NCI-H2196 treated with DMSO at 0.1 percent for 48 hours (cell line): Measurements from ENCODE around the gene DSP.
A peak's percentile ranks its signal among the peaks of the same experiment; 100 is the strongest.

Experiments
- DNase-seq: peaks from one replicate; lab custom pipeline; 2025; ENCODE audit not compliant: unreplicated experiment; lab: John Stamatoyannopoulos, UW

Gene DSP

DNA sequence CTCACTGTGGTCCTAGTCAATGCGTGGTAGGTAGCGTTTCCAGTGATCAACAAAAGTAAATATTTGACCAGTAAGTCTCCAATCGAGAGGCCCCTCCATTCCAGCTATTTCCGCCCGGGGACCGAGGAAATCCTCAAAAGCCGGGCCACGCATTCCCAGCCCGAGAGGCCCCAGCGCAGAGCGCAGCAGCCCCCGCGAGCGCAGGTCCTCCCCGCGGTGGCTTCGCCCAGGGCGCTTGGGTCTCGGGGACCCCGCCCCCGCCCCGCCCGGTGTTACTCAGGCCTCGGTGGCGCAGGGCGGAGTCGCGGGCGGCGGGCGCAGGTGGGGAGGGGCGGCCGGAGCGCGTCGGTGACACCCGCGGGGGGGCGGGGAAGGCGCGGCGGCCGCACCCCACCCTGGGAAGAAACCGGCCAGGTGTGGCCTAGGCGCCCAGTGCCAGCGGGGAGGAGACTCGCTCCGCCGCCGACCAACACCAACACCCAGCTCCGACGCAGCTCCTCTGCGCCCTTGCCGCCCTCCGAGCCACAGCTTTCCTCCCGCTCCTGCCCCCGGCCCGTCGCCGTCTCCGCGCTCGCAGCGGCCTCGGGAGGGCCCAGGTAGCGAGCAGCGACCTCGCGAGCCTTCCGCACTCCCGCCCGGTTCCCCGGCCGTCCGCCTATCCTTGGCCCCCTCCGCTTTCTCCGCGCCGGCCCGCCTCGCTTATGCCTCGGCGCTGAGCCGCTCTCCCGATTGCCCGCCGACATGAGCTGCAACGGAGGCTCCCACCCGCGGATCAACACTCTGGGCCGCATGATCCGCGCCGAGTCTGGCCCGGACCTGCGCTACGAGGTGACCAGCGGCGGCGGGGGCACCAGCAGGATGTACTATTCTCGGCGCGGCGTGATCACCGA lies at the start of gene DSP:
Gene DSP, plus strand, starts transcription at position 497 of the 890 bp plus-strand sequence. Its CDS starts 245 bp downstream, at position 742.
- DNase-seq = peak; percentile 50

GRCh38 chr6:7493866-7494265 lies 47.6 kb upstream of the DSP start:
- no peak for DNase-seq

DNA sequence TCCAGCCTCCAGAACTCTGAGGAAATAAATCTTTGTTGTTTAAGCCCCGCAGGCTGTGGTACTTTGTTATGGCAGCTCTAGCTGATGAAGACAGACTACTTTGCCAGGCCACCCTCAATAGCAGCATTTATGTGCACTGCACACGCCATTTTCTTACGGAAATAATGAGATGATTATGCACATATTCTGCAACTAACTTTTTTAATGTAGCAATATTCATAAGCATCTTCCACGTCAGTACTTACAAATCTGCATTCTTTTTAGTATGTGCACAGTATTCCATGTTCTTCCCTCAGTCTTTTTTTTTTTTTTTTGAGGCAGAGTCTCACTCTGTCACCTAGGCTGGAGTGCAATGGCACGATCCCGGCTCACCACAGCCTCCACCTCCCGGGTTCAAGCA lies 46.8 kb upstream of the DSP start:
- DNase-seq = no peak

GRCh38 chr6:7496266-7496875 lies 45.1 kb upstream of the DSP start:
- DNase-seq = no peak

DNA sequence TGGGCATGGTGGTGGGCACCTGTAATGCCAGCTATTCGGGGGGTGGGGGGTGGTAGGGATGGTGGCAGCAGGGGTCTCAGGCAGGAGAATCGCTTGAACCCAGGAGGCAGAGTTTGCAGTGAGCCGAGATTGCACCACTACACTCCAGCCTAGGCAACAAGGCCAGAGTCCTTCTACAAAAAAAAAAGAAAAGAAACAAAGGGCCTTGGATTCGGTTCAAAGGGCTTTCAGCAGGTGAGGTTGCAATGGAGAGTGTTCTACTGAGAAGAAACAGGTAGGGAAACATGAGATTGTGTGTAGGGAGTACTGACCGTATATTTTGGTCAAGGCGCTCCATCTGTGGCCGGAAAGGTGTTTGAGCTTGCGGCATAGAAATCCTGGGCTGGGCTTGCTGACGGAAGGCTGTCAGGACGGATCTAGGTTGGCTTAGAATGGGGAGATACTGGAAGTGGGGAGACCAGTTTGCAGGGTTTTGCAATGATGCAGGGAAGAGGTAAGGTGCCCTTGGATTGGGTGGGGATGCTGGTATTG lies 40.7 kb upstream of the DSP start:
- no peak for DNase-seq

DNA sequence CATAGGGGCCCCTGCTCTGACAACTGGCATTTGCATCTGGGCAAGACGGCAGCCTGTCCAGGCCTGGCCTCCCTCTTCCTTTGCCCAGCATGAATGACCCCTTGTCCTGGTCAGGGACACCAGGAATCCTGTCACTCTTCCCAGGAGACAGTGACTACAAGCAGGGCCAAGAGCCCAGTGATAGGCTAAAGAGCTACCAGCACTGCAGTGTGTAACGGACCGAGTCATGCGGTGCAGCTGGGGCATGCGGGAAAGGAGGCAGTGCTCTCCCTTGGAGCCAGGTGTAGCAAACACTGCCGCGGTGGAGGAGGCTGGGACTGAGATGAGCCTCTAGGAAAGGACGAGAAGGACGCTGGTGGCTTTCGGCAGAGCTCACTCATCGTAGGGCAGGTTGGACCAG lies 38.7 kb upstream of the DSP start:
- no peak for DNase-seq

GRCh38 chr6:7504041-7504440 lies 37.4 kb upstream of the DSP start:
- no peak for DNase-seq

GRCh38 chr6:7505189-7505699 lies 36.2 kb upstream of the DSP start:
- peak; percentile 55 for DNase-seq

GRCh38 chr6:7507600-7507999 lies 33.9 kb upstream of the DSP start:
- no peak for DNase-seq

GRCh38 chr6:7512320-7512719 lies 29.2 kb upstream of the DSP start:
- no peak for DNase-seq

- no peak for DNase-seq
Measured at GRCh38 chr6:7513529-7513928, 27.9 kb upstream of the DSP start.

GRCh38 chr6:7515363-7515762 lies 26.1 kb upstream of the DSP start:
- no peak for DNase-seq

GRCh38 chr6:7518877-7519276 lies 22.6 kb upstream of the DSP start:
- DNase-seq = no peak

GRCh38 chr6:7522873-7523272 lies 18.6 kb upstream of the DSP start:
- DNase-seq = no peak

GRCh38 chr6:7523922-7524321 lies 17.5 kb upstream of the DSP start:
- DNase-seq = no peak

DNA sequence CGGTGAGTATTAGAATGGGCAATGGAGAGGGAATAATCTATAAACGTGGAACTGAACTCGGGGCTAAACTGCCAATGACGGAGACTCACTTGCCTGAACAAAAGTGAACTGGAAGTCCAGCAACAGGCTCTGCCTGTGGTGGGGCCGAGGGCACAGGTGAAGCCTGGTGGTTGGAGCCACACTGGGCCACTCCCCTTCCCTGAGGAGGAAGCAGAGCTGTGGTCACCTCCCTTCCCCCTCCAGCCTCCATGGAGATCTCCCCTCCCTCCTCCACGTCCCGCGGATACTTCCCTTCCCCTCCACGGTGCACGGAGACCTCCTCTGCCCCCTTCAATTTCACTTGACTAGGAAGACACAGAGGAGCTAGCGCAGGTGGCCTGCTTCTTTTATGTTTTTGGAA lies 14.7 kb upstream of the DSP start:
- no peak for DNase-seq

DNA sequence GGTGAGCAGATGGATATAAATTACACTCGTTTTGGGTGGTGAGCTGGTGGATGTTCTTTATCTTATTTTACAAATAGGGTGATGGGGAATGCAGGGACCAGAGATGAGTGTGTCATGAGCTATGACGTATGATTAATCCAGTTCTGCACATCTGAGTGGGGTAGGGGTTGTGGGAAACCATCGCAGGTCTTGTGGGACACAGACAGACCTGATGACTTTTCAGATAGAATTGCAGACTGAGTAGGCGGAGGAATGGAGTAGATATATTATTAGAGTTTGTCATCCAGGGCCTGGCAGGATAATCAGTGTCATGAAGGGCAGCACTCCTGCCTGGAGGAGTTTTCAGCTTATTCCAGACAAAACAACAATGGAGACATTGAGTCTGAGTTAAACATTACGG lies 12.9 kb upstream of the DSP start:
- DNase-seq = no peak

DNA sequence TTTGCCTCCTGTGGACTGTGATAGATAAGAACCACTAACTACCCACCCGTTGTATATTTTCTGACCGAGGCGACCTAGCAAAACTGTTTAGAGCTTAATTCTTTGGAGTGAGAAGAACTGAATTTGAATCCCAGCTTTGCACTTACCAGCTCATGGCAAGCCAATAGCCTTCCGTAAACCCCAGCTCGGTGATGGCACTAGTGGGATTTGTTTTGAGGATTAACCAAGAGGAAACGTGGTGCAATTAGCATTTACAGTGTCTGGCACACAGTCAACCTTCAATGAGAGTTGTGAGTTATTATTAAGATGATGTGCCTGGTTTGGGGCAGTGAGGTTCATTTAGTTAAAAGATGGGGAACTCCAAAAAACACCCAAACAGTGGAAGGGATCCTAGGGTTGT lies 12.3 kb upstream of the DSP start:
- no peak for DNase-seq

DNA sequence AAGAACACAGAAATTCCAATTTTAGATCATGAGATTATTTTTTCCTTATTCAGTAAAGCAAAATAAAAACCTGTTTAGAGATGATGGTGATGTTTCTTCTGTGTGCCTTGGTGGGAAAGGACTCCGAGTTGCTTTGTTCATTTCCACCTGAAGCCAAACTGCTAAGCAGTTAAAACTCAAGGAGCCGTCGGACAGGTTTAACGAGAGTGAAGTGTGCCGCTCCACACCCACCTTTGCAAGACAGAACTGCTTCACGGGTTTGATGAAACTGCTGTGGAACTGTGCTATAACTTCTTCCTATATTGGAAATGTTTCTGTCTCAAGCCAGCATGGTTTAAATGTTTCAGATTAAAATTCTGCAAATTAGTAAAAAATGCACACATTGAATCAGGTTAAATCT lies 9.2 kb upstream of the DSP start:
- no peak for DNase-seq

- no peak for DNase-seq
Measured at GRCh38 chr6:7532821-7533220, 8.7 kb upstream of the DSP start.

DNA sequence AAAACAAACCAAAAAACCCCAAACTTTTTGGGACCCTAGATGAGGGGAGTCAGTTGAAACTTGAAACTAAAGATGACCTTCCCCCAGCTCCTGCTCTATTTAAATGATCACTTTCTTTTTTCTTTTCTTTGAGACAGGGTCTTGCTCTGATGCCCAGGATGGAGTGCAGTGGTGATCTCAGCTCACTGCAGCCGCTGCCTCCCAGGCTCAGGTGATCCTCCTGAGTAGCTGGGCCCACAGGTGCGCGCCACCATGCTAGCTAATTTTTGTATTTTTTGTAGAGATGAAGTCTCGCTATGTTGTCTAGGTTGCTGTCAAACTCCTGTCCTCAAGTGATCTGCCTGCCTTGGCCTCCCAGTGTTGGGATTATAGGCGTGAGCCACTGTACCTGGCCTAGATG lies 7.3 kb upstream of the DSP start:
- DNase-seq = no peak

GRCh38 chr6:7535498-7535897 lies 6.0 kb upstream of the DSP start:
- no peak for DNase-seq
